BLaER1 (cell line): ENCODE measurements around the gene ZNF407.

ENCODE experiments used
- H3K27ac ChIP-seq: shearing (Covaris generic); formaldehyde crosslinking; 2 replicates; pipeline ENCODE4 v1.8.1; 2022
- H3K27me3 ChIP-seq: shearing (Covaris generic); formaldehyde crosslinking; 2 replicates; pipeline ENCODE4 v1.8.1; 2022
- H3K36me3 ChIP-seq: shearing (Covaris generic); formaldehyde crosslinking; 2 replicates; pipeline ENCODE4 v1.8.1; 2022
- H3K4me1 ChIP-seq: shearing (Covaris generic); formaldehyde crosslinking; 2 replicates; pipeline ENCODE4 v1.8.1; 2022
- H3K4me2 ChIP-seq: shearing (Covaris generic); formaldehyde crosslinking; 2 replicates; pipeline ENCODE4 v1.8.1; 2022
- H3K4me3 ChIP-seq: shearing (Covaris generic); formaldehyde crosslinking; 2 replicates; pipeline ENCODE4 v1.8.1; 2022
- H3K9ac ChIP-seq: shearing (Covaris generic); formaldehyde crosslinking; 2 replicates; pipeline ENCODE4 v1.8.1; 2022
- H3K9me3 ChIP-seq: shearing (Covaris generic); formaldehyde crosslinking; 2 replicates; pipeline ENCODE4 v1.8.1; 2022
- H4K20me1 ChIP-seq: shearing (Covaris generic); formaldehyde crosslinking; 2 replicates; pipeline ENCODE4 v1.8.1; 2022
- Cebpa-rat ChIP-seq: shearing (Covaris generic); IDR thresholded peaks from 2 replicates; pipeline ENCODE4 v1.8.1; 2022

The ZNF407 gene

DNA sequence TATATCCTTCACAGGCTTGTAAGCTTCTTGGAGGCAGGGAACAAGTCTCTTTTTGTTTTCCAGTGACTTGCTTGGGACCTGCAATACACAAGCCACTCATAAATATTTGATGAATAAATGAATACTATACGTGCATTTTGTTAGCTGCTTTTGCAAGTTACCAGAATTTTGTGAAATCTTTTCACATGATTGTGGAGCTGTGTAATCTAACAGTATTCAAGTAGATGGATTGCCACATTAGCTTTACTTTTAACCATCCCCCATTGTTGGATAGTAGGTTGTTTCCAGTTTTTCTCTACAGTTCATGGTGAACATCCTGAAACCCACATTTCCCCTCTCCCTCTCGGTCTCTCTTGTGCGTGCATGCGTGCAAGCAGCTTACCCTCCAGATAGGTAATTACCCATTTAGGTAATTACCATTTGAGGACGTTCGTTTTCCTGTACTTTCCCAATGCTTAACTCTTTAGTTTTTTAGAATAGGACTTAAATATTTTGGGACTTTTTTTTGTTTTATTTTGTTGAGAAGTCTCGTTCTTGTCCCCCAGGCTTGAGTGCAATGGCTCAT lies 12.5 kb downstream of the ZNF407 start:
- TF ChIP-seq Cebpa-rat, result no peak
- no peaks in the 10 kb centered on the region for H3K27me3 ChIP-seq
- no peak overlapping the region for H3K9ac ChIP-seq
- H3K36me3 ChIP-seq, result peaks cover 5% of the 10 kb centered on the region; the same call in 1 of the 2 replicates
- no peaks in the 10 kb centered on the region; the same call in 1 of the 2 replicates for H3K4me1 ChIP-seq
- H3K27ac ChIP-seq, result no peak overlapping the region
- peaks cover 43% of the 10 kb centered on the region for H4K20me1 ChIP-seq
- H3K4me3 ChIP-seq, result no peak overlapping the region
- no peak overlapping the region for H3K4me2 ChIP-seq
- peaks cover 8% of the 10 kb centered on the region for H3K9me3 ChIP-seq

DNA sequence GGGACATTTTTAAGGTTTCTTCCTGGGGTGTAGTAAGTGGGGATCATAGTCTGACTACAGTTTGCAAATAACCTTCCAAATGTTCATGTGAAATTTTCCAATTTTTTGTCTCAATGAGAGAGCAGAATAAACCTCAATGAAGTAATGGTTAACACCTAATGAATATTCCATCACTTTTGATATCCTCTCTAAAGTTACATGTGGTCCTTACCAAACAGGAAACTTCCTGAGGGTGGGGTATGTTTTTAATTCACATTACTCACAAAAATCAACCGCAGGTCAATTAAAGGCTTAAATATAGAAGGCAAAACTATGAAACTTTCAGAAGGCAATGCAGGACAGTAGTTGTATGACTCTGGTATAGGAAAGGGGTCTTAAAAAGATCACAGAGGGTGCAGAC lies 13.2 kb downstream of the ZNF407 start:
- H3K4me1 ChIP-seq, result no peaks in the 10 kb centered on the region; the same call in 1 of the 2 replicates
- peaks cover 36% of the 10 kb centered on the region for H4K20me1 ChIP-seq
- no peak for TF ChIP-seq Cebpa-rat
- no peaks in the 10 kb centered on the region for H3K27me3 ChIP-seq
- peaks cover 6% of the 10 kb centered on the region; the same call in 1 of the 2 replicates for H3K36me3 ChIP-seq
- H3K9ac ChIP-seq, result no peak overlapping the region
- no peak overlapping the region for H3K4me2 ChIP-seq
- peaks cover 11% of the 10 kb centered on the region for H3K9me3 ChIP-seq
- no peak overlapping the region for H3K27ac ChIP-seq
- no peak overlapping the region for H3K4me3 ChIP-seq

DNA sequence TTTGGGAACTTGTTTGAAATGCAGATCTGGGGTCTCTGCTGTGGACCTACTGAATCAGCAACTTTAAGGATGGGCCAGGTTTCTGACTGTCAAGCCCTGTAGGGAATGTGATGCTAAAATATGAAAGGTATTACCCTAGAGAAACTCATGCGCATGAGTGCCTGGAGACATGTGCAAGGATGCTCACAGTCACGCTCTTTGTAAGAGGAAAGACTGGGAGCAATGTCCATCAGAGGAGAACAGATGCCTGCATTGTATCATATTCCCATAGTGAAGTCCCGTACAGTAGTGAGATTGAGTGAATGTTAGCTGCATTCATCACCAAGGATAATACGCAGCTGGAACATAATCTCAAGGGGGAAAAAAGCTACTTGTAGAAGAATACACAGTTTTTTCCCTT lies 14.1 kb downstream of the ZNF407 start:
- Histone ChIP-seq H3K36me3 (peaks cover 11% of the 10 kb centered on the region), H4K20me1 (peaks cover 34% of the 10 kb centered on the region), H3K4me3 (no peak overlapping the region), H3K27me3 (no peaks in the 10 kb centered on the region), H3K4me2 (no peak overlapping the region), H3K9me3 (peaks cover 14% of the 10 kb centered on the region), H3K9ac (no peak overlapping the region), H3K27ac (no peak overlapping the region), H3K4me1 (no peaks in the 10 kb centered on the region; the same call in 1 of the 2 replicates)
- no peak for TF ChIP-seq Cebpa-rat

DNA sequence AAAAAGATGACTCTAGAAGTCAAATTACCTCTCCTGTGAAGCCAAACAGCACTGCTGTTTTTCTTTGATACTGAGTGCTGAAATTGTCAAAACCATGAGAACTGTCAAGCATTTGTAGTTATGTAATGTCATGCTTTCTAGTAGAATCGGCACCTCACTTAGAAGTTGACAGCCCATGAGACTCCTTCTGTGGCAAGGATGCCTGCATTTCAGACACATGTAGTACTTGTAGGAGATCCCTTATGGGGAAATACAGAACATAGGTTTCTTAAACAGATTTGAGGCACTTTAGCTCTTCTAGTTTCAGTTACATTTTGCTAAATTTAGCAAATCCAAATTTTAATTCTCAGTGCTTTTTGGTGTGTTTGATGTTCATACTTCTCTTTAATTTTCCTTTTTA lies 15.7 kb downstream of the ZNF407 start:
- peaks cover 40% of the 10 kb centered on the region for H4K20me1 ChIP-seq
- H3K4me2 ChIP-seq, result no peak overlapping the region
- no peak overlapping the region for H3K9ac ChIP-seq
- H3K9me3 ChIP-seq, result peaks cover 16% of the 10 kb centered on the region
- H3K4me3 ChIP-seq, result no peak overlapping the region
- no peaks in the 10 kb centered on the region for H3K27me3 ChIP-seq
- TF ChIP-seq Cebpa-rat, result no peak
- peaks cover 14% of the 10 kb centered on the region for H3K36me3 ChIP-seq
- no peaks in the 10 kb centered on the region; the same call in 1 of the 2 replicates for H3K4me1 ChIP-seq
- H3K27ac ChIP-seq, result no peak overlapping the region

DNA sequence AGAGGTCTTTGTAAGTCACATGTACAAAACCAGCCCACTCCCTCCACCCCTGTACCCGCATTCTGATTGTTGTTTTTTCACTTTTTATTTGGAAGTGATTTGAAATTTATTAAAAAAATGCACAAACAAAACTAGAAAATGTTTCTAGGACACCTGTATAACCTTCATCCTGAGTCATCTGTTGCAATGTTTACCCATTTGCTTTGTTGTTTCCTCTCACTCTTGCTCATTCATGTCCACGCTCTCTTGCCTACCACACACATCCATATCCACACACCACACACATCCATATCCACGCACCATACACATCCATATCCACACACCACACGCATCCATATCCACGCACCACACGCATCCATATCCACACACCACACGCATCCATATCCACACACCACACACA lies 18.8 kb downstream of the ZNF407 start:
- Histone ChIP-seq H4K20me1 (peaks cover 48% of the 10 kb centered on the region), H3K9ac (no peak overlapping the region), H3K4me1 (no peaks in the 10 kb centered on the region; the same call in 1 of the 2 replicates), H3K4me2 (no peak overlapping the region), H3K9me3 (peaks cover 16% of the 10 kb centered on the region), H3K36me3 (peaks cover 14% of the 10 kb centered on the region), H3K27me3 (no peaks in the 10 kb centered on the region), H3K4me3 (no peak overlapping the region), H3K27ac (no peak overlapping the region)
- no peak for TF ChIP-seq Cebpa-rat

DNA sequence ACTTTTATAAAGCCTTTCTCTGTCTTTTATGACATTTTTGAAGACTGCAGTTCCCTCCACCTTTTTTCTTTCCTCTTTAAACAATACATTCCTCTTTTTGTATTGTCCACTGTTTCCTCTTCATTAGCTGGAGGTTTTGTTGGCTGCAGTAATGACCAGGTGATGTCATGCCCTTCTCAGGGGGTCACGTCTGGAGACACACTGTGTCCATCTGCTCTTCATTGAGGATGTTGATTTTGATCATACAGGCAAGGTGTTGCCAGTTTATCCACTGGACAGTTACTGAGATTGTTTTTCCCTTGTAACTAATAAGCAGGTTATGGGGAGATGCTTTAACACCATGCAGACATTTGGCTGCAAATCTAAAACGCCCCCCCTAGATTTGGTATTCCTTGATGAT lies 19.8 kb downstream of the ZNF407 start:
- H3K4me1 ChIP-seq, result no peaks in the 10 kb centered on the region; the same call in 1 of the 2 replicates
- H3K9me3 ChIP-seq, result peaks cover 16% of the 10 kb centered on the region
- no peak overlapping the region for H3K4me2 ChIP-seq
- peaks cover 46% of the 10 kb centered on the region for H4K20me1 ChIP-seq
- no peak overlapping the region for H3K27ac ChIP-seq
- H3K9ac ChIP-seq, result no peak overlapping the region
- H3K36me3 ChIP-seq, result peaks cover 14% of the 10 kb centered on the region
- TF ChIP-seq Cebpa-rat, result no peak
- no peak overlapping the region for H3K4me3 ChIP-seq
- no peaks in the 10 kb centered on the region for H3K27me3 ChIP-seq

DNA sequence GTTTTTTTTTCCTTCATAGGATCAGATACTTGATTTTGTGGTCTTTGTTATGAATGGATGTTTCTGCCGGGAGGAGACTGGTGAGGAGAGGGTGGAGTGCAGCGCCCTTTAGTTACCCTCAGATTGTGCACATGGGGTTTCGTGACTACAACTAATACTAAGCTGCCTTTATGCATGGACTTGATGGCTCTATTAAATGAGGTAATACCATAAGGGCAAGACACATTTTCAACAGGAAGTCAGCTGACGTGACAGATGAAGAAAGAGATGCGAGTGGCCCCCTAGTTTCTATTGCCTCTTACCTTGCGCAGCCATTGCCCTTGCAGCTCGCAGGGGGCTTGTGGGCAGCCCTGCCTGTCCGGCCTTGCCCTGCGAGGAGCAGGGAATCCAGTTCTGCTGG lies 24.4 kb downstream of the ZNF407 start:
- peaks cover 57% of the 10 kb centered on the region for H4K20me1 ChIP-seq
- H3K4me2 ChIP-seq, result no peak overlapping the region
- H3K36me3 ChIP-seq, result no peaks in the 10 kb centered on the region
- H3K4me3 ChIP-seq, result no peak overlapping the region
- peaks cover 7% of the 10 kb centered on the region; the same call in 1 of the 2 replicates for H3K4me1 ChIP-seq
- no peaks in the 10 kb centered on the region for H3K9me3 ChIP-seq
- no peaks in the 10 kb centered on the region for H3K27me3 ChIP-seq
- TF ChIP-seq Cebpa-rat, result no peak
- H3K9ac ChIP-seq, result no peak overlapping the region
- H3K27ac ChIP-seq, result no peak overlapping the region

DNA sequence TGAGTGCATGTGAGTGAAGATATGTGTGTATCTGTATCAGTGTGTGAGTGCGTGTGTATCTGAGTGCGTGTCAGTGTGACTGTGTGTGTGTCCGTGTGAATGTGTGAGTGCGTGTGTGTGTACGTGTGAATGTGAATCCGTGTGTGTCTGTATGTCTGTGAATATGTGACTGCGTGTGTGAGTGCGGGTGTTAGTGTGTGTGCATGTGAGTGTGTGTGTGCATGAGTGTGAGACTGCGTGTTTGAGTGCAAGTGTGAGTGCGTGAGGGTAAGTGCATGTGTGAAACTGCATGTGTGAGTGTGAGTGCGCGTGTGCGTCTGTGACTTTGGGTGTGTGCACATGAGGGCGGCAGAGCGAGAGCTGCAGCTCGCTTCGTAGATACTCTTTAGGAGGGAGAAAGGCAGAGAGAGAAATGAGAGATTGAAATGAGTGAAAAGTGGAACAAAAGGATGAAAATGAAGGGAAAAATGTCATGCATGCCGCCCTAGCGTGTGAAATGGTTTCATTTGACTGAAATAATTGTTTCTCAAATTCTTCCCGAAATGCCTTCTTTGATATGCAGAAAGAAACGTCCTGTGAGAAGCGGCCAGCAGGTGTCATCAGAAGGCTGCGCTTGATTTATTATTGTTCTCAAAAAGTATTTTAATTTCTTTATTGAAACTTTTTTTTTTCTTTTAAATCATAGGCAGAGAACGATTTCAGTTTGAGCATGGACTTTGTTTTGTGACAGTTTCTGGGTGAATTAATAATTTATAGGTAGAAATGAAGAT lies 25.6 kb downstream of the ZNF407 start:
- Histone ChIP-seq H3K4me1 (peaks cover 7% of the 10 kb centered on the region; the same call in 1 of the 2 replicates), H3K4me2 (no peak overlapping the region), H3K36me3 (no peaks in the 10 kb centered on the region), H3K9ac (no peak overlapping the region), H3K27ac (no peak overlapping the region), H3K9me3 (no peaks in the 10 kb centered on the region), H3K4me3 (no peak overlapping the region), H4K20me1 (peaks cover 45% of the 10 kb centered on the region), H3K27me3 (no peaks in the 10 kb centered on the region)
- TF ChIP-seq Cebpa-rat, result no peak

DNA sequence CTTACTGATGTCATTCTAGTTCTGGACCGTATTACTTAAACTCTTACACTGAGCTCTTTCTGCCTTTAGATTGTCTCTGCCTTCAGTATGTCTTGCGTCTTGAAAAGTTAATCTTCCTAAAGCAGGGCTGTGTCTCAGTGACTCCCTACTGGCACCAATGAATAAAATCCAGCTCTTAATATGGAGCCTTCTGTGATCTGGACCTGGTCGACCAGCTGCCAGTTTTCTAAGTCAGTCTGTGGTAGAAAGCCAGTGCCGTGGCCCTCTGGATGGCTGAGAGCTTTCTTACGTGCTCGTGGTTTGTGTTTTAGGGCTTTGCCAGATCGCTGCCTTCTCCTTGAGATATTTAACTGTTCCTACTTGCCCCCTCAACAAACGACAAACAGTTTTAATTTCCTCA lies 26.8 kb downstream of the ZNF407 start:
- H3K36me3 ChIP-seq, result 0 out of 2 replicates have a peak, but pooled peaks cover 5% of the 10 kb centered on the region
- peaks cover 7% of the 10 kb centered on the region; the same call in 1 of the 2 replicates for H3K4me1 ChIP-seq
- no peak overlapping the region for H3K27ac ChIP-seq
- H3K4me2 ChIP-seq, result no peak overlapping the region
- H3K4me3 ChIP-seq, result no peak overlapping the region
- H3K9ac ChIP-seq, result no peak overlapping the region
- TF ChIP-seq Cebpa-rat, result no peak
- H4K20me1 ChIP-seq, result peaks cover 35% of the 10 kb centered on the region
- peaks cover 7% of the 10 kb centered on the region; the same call in 1 of the 2 replicates for H3K9me3 ChIP-seq
- H3K27me3 ChIP-seq, result no peaks in the 10 kb centered on the region

DNA sequence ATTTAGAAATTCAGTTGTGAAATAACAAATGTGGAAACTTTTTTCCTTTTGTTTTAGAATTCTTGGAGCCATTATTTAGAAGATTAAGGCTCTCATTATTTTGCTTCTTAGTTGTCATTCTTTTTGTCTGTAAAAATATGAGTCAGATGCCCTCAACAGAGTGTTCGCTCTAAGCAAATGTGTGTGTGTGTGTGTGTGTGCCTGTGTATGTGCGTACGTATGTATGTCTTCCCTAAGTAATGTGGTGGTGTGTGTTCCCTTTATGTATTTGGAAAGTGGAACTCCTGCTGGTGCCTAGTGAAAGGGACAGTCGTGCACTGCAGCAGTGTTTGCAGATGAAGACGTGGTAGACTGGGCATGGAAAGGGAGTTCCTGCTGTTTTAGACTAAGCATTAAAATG lies 27.5 kb downstream of the ZNF407 start:
- no peak overlapping the region for H3K4me2 ChIP-seq

More for the DNA sequence above, 27.5 kb downstream of the ZNF407 start:
- peaks cover 12% of the 10 kb centered on the region for H3K4me1 ChIP-seq
- 0 out of 2 replicates have a peak, but pooled peaks cover 5% of the 10 kb centered on the region for H3K36me3 ChIP-seq
- no peak overlapping the region for H3K4me3 ChIP-seq
- no peak overlapping the region for H3K27ac ChIP-seq
- TF ChIP-seq Cebpa-rat, result no peak
- H3K27me3 ChIP-seq, result no peaks in the 10 kb centered on the region
- peaks cover 7% of the 10 kb centered on the region; the same call in 1 of the 2 replicates for H3K9me3 ChIP-seq
- no peak overlapping the region for H3K9ac ChIP-seq
- peaks cover 34% of the 10 kb centered on the region for H4K20me1 ChIP-seq
